Thoracic aorta (tissue), 2 donors: ENCODE data around the gene PCNX2. TPM values are rescaled to one million over a fixed set of nuclear protein-coding genes. Genes with fewer than 3 reads are reported as not detected.

Experiments
- ATAC-seq: fragments of 150-250 bp; one replicate; pipeline ENCODE4 v1.8.0; 2017; ENCODE audit warnings: low read depth; ENCODE audit not compliant: insufficient number of reproducible peaks, low FRiP score
- DNase-seq: peaks from one replicate; pipeline ENCODE4 v3.0.0-alpha.2; 2020; ENCODE audit warnings: low spot score
- H3K27ac ChIP-seq, 2 donors: fragments of 200-600 bp; sonication (generic); 1 replicate in 1 of 2; 2 replicates in 1 of 2; pipeline ENCODE4 v1.5.1; 2016; ENCODE audit warnings: mild to moderate bottlenecking in 2 of 2, moderate library complexity in 2 of 2
- H3K27me3 ChIP-seq: fragments of 200-600 bp; sonication (generic); replicated peaks from 2 replicates; pipeline ENCODE4 v1.6.0; 2016; ENCODE audit warnings: mild to moderate bottlenecking; ENCODE audit not compliant: insufficient read depth
- H3K36me3 ChIP-seq: fragments of 200-600 bp; sonication (generic); one replicate; pipeline ENCODE4 v1.5.1; 2016
- H3K4me1 ChIP-seq, 2 donors: fragments of 200-600 bp; sonication (generic); 1 replicate in 1 of 2; 2 replicates in 1 of 2; pipeline versions ENCODE4 v1.5.1 to v1.6.0; 2016; ENCODE audit warnings: low read depth in 2 of 2, mild to moderate bottlenecking in 1 of 2; ENCODE audit not compliant: control insufficient read depth in 1 of 2
- H3K4me3 ChIP-seq: fragments of 200-600 bp; sonication (generic); 2 replicates; pipeline ENCODE4 v1.5.1; 2016; ENCODE audit warnings: mild to moderate bottlenecking
- H3K9me3 ChIP-seq: fragments of 200-600 bp; sonication (generic); 2 replicates; pipeline ENCODE4 v1.5.1; 2016
- total RNA-seq, 2 donors: library from RNA; depleted of rRNA; stranded (reverse); fragments of >200 nt; gene quantifications; one replicate each; pipeline versions ENCODE4 v1.1.0 to v1.2.3, GENCODE V29; 2016
- TF ChIP-seq, protein P1 (sequence below): fragments of 200-600 bp; sonication (generic); IDR thresholded peaks from one replicate; pipeline ENCODE4 v1.5.1; 2019; ENCODE audit warnings: antibody characterized with exemption

PCNX2 gene
- total RNA-seq, 2 donors from 2014 or later: 13.6 to 14.8 TPM

DNA sequence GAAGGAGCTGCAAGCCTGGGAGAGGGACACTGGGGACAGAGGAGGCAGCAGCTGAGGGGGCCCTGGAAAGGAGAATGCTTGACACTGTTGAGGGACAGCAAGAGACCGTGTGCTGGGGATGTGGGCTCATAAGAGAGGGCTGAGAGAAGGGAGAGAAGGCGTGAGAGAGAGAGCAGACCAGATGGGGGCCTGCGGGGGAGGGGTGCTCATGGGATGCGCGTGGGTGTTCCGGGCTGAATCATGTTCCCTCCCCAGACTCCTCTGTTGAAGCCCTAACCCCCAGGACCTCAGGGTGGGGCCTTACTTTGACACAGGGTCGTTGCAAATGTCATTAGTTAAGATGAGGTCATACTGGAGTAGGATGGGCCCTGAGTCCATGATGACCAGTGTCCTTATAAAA lies 304.3 kb downstream of the PCNX2 start:
- TF ChIP-seq, protein P1, sequence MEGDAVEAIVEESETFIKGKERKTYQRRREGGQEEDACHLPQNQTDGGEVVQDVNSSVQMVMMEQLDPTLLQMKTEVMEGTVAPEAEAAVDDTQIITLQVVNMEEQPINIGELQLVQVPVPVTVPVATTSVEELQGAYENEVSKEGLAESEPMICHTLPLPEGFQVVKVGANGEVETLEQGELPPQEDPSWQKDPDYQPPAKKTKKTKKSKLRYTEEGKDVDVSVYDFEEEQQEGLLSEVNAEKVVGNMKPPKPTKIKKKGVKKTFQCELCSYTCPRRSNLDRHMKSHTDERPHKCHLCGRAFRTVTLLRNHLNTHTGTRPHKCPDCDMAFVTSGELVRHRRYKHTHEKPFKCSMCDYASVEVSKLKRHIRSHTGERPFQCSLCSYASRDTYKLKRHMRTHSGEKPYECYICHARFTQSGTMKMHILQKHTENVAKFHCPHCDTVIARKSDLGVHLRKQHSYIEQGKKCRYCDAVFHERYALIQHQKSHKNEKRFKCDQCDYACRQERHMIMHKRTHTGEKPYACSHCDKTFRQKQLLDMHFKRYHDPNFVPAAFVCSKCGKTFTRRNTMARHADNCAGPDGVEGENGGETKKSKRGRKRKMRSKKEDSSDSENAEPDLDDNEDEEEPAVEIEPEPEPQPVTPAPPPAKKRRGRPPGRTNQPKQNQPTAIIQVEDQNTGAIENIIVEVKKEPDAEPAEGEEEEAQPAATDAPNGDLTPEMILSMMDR: no peak
- DNase-seq (no peak), ATAC-seq (no peak)
- Histone ChIP-seq H3K27me3 (no peaks in the 10 kb centered on the region), H3K36me3 (peaks cover 6% of the 10 kb centered on the region), H3K4me1 (no peaks in the 10 kb centered on the region), H3K27ac (no peak overlapping the region), H3K9me3 (no peaks in the 10 kb centered on the region), H3K4me3 (no peak overlapping the region)

DNA sequence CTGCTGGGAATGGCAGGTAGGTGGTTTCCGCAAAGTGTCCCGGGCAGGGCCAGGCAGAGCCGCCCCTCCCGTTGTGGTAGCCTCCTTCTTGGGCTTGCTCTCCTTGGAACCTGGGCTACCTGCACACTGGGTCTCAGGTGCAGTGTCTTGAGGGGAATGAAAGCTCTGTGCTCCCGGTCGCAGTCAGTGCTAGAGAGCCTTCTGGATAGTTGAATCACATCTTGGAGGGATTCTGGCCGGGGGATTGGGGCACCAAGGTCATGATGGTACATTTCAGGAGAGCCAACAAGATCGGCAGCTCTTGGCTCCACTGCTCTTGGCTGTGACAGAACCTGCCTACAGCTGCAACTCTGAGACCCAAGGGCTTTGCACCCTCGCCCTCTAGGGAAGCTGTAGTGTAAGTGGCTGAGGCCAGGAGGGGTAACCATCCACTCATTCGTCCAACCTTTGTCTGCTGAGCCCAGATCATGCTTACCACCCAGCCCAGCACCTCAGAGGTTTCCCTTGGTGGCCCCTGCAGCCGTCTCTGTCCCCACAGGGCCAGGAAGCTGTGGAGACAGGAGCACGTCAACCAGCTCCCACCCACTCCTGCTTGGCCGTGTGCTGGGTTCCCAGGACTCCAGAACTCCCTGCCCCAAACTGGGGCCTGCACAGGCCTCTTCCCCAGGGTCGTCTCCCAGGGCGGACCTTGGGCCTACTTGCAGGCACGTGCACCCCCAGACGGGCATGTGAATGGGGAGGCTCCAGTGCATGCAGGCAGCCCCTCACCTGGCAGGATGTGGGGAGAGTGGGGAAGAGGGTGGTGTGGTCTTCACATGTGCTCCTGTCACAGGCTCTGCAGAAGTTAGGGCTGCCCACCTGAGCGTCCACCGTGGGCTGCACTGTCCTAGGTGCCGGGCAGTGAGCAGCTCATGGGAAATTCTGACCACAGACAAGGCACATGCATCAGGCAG lies 305.1 kb downstream of the PCNX2 start:
- peaks cover 6% of the 10 kb centered on the region for H3K36me3 ChIP-seq
- ATAC-seq (no peak), DNase-seq (no peak)
- H3K27ac ChIP-seq: no peak overlapping the region
- H3K4me1 ChIP-seq: no peaks in the 10 kb centered on the region
- H3K27me3 ChIP-seq: no peaks in the 10 kb centered on the region
- TF ChIP-seq, protein P1: no peak
- H3K9me3 ChIP-seq: no peaks in the 10 kb centered on the region
- no peak overlapping the region for H3K4me3 ChIP-seq

DNA sequence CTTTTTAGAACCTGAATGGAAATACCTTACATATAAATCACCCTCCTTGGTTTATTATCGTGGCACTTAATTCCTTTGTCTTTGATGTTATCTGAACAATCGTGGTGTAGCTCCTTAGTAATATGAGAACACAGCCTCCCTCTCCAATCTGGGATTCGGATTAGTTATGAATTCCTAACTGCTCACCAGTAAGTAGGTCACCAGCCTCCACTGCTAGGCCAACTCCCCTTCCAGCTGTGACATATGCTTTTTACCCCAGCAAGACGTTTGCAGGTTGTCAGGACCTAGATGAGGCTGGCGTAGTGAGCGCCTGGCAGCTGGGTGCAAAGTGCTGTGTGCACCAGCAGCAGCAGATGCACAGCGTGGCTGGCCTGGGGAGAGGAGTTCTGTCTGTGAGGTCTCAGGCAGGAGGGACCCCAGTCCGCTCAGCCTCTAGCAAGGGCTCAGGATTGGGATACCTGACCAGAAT lies 306.9 kb downstream of the PCNX2 start:
- TF ChIP-seq, protein P1: no peak
- Histone ChIP-seq H3K4me3 (no peak overlapping the region), H3K9me3 (no peaks in the 10 kb centered on the region), H3K27me3 (no peaks in the 10 kb centered on the region), H3K36me3 (peaks cover 3% of the 10 kb centered on the region), H3K27ac (no peak overlapping the region), H3K4me1 (no peaks in the 10 kb centered on the region)
- DNase-seq: no peak
- no peak for ATAC-seq

DNA sequence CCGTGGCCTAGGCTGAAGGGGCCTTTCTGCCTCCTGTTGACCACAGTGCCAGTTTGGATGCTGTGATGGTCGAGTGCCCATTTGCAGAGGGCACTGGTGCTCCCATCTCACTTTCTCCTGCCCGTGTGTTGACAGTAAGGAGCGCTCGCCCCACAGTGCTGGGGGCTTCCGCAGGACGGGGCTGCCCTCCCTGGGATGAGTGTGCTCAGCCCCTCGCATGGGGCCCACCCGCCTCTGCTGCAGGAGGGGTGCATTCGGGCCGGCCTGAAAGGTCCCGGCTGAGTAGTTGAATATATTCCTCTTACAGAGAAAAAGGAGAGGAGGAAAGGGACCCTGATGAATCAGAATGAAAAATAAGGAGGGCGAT lies 307.8 kb downstream of the PCNX2 start:
- Histone ChIP-seq H3K27ac (no peak overlapping the region), H3K4me3 (no peak overlapping the region), H3K27me3 (no peaks in the 10 kb centered on the region), H3K4me1 (peaks cover 0 to 3% of the 10 kb centered on the region in 2 donors), H3K36me3 (no peaks in the 10 kb centered on the region), H3K9me3 (no peaks in the 10 kb centered on the region)
- TF ChIP-seq, protein P1: no peak
- DNase-seq (no peak), ATAC-seq (no peak)

DNA sequence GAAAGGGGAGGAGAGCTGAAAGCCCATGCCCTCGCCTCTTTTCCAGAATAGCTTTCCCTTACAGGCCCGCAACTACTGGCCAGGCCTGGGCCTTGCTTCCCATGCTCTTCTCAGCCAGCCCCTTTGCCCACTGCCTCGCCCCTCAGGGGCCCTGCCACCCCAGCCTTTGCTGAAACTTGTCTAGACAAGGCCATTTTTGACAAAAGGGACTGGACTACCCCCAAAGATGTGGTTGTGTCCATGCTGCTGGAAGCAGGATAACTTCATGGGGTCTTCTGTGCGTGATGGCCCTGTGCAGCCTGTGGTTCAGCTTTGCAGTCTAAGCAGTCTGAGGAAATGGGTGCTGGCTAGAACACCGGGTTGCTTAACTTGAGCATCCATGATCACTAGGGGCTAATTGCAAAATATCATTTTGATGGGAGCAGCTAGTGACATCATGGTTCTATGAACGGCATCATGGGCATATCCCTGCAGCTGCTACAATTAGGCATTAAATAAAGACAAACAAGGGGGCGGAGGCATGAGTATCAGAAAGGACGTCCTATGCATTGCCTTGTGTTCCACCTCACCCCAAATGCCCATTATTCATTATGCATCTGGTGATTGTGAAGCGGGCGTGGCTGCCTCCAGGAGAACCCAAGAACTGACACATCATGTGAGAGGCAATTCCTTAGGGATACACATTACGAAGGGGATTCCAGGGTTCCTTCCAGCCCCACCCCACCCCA lies 308.3 kb downstream of the PCNX2 start:
- TF ChIP-seq, protein P1: no peak
- Histone ChIP-seq H3K9me3 (no peaks in the 10 kb centered on the region), H3K4me1 (peaks cover 0 to 5% of the 10 kb centered on the region in 2 donors), H3K27me3 (no peaks in the 10 kb centered on the region), H3K36me3 (no peaks in the 10 kb centered on the region), H3K27ac (no peak overlapping the region), H3K4me3 (no peak overlapping the region)
- DNase-seq (no peak), ATAC-seq (no peak)
